Raji (cell line): ENCODE measurements around the gene SHROOM2.

Source experiments
- POLR2A ChIP-seq: IDR thresholded peaks from 2 replicates; pipeline ENCODE4 v1.6.1; 2011; ENCODE audit warnings: low read depth, low read length, control low read depth; ENCODE audit not compliant: insufficient read depth

The SHROOM2 gene

GRCh38 chrX:9980401-9980800 lies 194.2 kb downstream of the SHROOM2 start:
- TF ChIP-seq POLR2A: no peak

GRCh38 chrX:9980927-9981326 lies 194.7 kb downstream of the SHROOM2 start:
- no peak for TF ChIP-seq POLR2A

- no peak for TF ChIP-seq POLR2A
These were observed 197.2 kb downstream of the SHROOM2 start for GRCh38 chrX:9983441-9983840.

- TF ChIP-seq POLR2A: no peak
These were observed 197.6 kb downstream of the SHROOM2 start for GRCh38 chrX:9983846-9984245.

GRCh38 chrX:9988762-9989161 lies 202.5 kb downstream of the SHROOM2 start:
- no peak for TF ChIP-seq POLR2A

GRCh38 chrX:9992061-9992460 lies 205.8 kb downstream of the SHROOM2 start:
- TF ChIP-seq POLR2A: no peak

GRCh38 chrX:9992724-9993123 lies 206.5 kb downstream of the SHROOM2 start:
- TF ChIP-seq POLR2A: no peak

- TF ChIP-seq POLR2A: no peak
These were observed 209.7 kb downstream of the SHROOM2 start for GRCh38 chrX:9995855-9996339.

- TF ChIP-seq POLR2A: no peak
These were observed 210.8 kb downstream of the SHROOM2 start for GRCh38 chrX:9997041-9997440.

- TF ChIP-seq POLR2A: no peak
These were observed 211.3 kb downstream of the SHROOM2 start for GRCh38 chrX:9997524-9997923.
